HG03039 (cell line): ENCODE results near the gene ADGRL3.
"Not testable (repeated sequence)": the region's sequence is repeated elsewhere in the genome, so short reads cannot be mapped to it uniquely, and the experiment has no call there.

Source experiments
- ATAC-seq: cut with Tn5 transposase; IDR thresholded peaks from one replicate; pipeline ENCODE4 v1.9.1; 2021; ENCODE audit warnings: mild to moderate bottlenecking, moderate library complexity; ENCODE audit not compliant: unreplicated experiment

ADGRL3 gene

DNA sequence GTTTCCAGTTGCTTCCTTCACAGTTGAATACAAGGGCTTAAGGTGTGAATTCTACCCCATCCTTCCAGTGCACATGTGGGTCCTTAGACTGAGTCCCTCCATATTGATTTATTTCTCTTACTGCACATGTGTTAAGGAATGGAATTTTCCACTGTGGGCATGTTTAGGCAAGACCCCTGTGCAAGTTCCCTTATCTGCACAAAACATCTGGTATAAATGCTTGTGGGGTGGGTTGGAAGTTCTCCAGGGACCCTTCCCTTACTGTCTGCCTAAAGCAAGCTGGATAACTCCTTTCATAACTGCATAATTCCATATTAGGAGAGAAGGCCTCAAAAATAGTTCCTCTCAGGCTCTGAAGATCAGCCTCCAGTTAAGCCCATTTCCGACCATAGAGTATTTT, 570.9 kb downstream of the ADGRL3 start:
- no peak for ATAC-seq

DNA sequence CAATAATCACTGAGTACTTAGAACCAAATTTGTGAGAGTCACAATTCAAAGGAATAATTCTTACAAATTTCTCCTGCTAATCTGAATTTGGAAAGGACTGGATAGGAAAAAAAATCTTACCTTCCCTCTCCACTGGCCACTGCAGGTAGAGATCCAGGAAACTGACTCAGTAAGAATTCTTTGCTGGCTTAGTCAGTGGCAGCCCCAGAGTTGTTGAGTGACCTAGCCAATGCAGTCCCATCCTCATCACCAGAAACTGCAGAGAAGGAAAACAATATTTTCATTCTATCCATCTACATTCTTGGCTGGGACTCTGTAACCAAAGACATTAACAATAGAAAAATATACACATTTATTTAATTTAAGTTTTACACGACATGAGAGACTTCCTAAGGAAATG, 572.0 kb downstream of the ADGRL3 start:
- ATAC-seq: no peak

DNA sequence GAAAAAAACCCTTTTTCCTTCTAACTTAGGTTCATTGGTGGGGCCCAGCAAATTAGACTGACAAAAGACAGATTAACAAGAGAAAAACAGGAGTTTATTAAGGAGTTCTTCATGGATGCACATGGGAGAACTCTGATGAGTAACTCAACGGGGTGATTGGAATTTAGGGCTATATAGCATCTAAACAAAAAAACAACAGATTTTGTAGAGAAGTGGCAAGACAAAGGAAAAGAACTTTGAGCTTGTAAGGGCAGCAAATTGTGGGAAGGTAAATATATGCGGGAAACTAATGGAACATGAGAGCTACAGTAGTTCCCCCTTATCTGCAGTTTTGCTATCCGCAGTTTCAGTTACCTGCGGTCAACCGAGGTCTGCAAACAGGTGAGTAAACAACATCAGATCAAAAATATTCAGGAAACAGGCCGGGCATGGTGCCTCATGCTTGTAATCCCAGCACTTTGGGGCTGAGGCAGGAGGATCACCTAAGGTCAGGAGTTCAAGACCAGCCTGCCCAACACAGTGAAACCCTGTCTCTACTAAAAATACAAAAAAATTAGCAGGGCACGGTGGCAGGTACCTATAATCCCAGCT, 573.6 kb downstream of the ADGRL3 start:
- no peak for ATAC-seq

DNA sequence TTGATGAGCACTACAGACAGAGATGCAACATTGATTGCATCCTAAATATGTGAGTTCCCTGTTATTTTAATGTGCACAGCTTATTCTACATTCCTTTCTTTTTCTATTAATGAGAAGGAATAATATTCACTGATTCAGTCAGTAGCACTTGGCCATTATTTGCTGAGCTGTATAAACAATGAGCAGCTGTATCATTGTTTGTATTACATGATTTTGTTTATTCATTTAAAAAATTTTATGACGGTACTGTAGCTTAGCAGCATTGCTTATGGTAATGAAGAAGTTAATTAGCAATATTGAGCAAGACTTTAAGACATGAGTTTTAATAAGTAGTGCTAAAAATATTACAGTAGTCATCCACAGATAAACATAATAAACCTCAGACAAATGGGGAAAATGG, 582.0 kb downstream of the ADGRL3 start:
- ATAC-seq: no peak

DNA sequence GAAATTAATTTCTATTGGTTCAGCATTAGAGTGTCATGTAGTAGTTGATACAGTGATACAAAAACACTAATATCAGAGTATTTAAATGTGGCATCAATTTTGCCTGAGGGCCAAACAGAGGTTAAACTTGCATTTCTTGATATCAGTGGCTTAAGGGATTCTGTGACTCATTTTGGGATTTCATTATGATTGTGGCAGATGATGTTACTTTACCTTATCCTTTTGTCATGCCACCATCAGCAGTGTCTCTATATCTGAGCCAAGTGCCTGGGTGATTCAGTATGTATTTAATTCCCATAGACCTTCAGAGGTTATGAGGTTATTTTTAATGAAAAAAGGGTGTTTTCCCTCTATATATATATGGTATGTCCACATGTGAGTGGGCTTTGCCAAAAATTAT, 582.9 kb downstream of the ADGRL3 start:
- peak; percentile 86 for ATAC-seq

DNA sequence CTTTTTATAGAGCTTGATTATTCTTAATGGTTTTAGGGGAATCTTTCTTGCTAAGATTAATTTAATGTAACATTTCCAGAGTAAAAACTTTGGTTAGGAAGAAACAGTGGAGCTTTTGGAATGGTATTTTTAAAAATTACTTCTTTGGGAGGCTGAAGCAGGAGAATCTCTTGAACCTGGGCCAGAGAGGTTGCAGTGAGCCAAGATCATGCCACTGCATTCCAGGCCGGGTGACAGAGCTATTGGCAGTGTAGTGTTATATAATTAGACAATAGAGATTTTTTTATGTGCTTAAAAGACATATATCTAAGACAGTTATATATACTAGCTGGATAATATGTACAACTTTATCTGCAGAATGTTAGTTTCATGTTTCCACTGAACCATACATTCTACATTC, 585.6 kb downstream of the ADGRL3 start:
- no peak for ATAC-seq

DNA sequence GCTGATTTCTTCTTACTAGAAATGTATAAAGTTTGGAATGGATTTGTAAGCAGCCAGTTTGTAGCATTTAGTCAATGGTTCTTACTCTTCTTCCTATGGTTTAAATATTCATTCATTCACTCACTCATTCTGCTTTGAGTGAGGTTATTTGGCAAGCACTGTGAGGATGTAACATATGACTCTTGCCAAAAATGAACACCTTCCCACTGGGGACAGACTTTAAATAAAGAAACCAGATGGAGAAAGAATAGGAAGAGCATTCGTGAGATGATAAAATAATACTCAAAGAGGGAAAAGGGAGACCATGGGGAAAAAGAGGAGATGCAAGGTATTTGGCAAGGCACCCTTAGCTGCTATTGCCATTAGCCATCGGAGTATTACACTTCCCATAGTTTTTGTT, 586.1 kb downstream of the ADGRL3 start:
- no peak for ATAC-seq

DNA sequence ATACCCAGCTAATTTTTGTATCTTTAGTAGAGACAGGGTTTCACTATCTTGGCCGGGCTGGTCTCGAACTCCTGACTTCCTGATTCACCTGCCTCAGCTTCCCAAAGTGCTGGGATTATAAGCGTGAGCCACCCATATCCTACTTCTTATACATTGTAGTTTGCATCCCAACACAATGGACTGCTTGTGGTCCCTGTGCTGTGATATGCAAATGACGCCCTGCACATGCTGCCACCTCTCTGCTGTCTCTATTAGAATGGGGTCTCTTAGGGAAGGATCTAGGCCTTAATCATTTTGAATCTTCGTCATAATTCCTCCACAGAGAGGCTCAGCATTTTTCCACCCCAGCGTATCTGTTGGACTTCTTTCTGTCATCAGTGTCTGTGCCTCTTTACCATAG, 595.9 kb downstream of the ADGRL3 start:
- no peak for ATAC-seq

DNA sequence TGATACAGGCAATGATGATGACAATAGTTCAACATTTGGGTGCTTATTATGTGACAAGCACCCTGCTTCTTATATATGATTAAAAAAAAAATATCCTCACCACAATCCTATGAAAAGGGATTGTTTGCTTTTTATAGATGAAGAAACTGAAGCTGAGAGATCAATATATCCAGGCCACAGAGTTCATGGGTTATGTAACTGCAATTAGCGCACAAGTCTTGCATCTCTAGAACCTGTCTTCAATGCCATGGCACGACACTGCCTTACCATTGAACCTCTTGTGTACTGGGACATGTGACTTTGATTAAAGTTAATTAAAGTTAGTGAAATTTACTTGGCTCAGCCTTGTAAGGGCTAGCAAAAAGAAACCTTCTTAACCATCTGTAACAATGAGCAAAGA, 599.7 kb downstream of the ADGRL3 start:
- no peak for ATAC-seq

DNA sequence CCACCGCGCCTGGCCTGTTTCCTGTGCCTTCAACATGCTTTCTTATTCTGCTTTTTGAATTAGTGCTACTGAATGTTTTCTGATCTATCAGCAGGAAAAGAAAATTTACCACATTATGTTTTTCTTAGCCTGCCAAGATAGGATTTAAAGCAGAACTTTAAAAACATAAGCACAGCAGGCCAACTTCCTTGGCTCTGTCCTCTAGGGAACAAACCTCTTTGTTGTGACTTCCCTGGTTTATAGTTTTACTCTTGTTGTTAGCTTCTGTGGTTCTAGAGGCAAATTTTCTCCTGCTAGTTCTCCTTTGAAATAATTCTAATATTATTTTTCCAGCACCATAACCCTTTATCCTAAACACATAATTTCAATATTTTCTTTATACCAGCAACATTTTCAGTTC, 605.1 kb downstream of the ADGRL3 start:
- ATAC-seq: no peak

DNA sequence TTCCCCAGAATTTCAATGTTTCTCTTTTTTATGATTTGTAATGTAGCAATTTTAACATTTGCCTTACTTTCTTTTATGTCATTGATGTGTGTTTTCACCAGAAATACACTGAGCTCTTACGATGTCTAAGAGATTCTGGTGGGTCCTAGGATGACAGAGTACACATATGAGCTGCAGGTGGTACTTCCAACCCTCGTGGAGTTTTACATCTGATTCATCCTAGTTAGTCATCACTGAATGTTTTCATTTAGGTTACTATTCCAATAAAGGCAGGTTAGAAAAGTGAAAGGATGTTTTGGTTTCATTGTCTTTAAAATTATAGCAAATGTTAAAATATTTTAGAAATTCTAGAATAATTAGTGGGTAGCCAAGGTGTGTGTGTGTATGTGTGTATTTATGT, 605.9 kb downstream of the ADGRL3 start:
- no peak for ATAC-seq

DNA sequence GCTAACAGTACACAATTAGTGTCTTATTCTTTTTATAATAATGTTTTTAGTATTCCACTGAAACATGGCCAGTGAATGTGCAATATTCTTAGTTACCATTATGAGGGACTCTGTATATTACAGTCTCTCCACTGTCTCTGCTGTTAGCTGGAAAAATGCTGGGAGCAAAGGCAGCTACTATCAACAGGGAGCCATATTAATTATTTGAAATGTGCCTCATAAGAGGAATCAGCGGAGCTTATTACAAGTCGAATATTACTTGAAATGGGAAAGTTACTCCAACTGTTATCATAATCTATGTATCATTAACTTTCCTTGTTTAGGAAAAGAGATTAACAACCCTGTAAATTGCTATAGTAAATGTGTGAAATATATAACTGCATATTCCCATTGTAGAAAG, 612.0 kb downstream of the ADGRL3 start:
- no peak for ATAC-seq

DNA sequence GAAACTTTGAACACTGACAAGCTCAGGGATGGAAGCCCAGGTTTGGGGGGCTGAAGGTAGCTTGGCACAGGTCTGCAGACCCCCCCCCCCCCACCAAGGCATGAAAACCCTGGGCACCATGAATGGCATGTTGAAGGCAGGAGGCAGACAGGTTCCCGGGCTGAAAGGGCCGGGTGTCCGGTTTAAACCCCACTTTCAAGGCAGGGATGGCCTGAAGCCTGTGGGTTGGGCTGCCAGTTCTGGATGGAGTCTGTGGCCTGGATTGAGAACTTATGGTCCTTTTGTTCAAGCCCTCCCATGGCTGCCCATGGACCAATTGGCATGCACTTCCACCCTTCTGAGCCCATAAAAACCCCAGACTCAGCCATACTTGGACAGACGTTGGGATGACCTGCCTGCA, 616.9 kb downstream of the ADGRL3 start:
- no peak for ATAC-seq

DNA sequence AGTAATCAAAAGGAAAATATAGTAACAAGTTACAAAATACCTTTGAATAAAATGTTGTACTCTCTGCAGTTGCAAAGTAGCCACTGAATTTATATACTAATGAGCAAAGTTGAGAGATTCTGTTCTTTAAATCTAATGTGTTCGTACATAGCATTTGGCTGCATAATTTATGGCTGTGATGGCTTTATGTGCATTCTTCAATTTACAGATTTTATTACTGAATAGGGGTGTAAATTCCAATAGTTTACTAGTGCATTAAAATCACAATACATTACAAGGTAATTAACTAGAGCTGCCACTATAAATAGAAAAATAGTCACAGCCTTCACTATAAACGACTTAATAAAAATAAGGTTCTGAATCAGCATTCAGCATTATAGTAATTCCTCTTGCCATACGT, 620.0 kb downstream of the ADGRL3 start:
- no peak for ATAC-seq

DNA sequence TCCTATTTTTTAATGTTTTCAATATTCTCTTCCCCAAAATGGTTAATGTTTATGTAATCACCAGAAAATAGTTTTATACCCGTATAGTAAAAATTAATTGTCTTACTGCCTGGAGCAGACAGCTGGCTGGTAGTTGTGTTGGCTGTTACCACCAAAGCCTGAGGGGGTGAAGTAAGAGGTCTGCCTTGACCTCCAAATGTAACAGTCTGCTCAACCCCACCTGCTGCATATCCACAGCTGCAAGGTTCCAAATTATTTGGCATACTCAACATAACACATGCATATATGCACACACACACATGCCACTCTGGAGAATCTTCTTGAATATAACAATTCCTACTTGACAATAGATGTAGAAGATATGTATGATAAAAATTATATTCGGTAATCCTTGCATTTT, 624.3 kb downstream of the ADGRL3 start:
- ATAC-seq: no peak

DNA sequence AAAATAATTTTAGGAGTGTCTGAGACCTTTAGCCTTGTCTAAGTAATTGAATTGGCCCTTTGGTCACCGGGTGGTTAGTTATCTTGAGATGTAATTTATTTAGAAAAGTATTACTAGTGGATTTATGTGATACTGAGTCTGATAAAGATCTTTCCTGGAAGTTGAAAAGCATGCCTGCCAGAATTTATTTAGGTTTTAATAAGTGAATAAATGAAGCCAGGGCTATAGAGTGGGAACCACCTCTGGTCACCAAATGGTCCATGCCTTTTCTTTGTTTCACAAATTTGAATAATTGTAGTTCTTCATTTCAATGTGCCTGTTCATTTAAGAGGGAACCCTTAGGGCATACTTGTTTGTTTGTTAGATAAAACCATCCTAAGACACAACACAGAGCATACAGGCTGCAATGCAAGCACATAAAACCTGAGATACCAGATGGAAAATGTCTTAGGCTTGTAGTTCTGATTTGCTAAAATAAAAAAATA, 627.8 kb downstream of the ADGRL3 start:
- no peak for ATAC-seq

DNA sequence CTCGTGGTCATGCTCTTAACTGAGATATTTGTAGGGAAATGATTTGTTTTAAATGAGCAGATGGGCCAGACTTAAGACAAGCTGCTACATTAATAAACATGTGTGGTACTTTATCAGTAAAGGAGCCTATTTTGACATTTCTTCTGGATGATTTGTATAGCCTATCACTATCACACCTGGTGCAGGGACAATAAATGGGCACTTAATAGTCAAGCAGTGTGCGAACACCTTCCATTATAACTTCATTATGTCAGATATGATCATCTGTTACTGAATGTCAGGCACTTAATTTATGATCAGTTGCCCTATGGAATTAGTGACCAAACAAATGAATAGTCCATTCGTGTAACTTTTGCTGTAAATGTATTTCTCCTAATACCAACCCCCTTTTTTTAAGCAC, 628.8 kb downstream of the ADGRL3 start:
- no peak for ATAC-seq

DNA sequence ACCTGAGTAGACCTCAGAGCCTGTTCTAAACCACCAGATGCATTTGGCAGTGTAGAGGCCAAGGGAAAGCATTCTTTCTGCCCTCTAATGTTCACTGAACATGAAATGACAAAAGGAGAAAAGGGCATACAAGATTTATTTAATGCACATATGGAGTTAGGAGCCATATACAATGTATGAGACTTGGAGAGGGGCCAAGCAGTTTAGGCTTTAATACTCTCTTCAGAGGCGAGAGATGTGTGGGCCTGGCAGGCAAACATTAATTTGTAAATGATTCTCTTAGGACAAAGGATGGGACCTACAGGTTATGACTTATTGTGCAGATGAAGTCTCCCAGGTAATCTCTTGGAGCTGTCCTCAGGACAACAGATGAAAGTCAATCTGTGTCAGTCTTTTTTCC, 631.9 kb downstream of the ADGRL3 start:
- no peak for ATAC-seq

DNA sequence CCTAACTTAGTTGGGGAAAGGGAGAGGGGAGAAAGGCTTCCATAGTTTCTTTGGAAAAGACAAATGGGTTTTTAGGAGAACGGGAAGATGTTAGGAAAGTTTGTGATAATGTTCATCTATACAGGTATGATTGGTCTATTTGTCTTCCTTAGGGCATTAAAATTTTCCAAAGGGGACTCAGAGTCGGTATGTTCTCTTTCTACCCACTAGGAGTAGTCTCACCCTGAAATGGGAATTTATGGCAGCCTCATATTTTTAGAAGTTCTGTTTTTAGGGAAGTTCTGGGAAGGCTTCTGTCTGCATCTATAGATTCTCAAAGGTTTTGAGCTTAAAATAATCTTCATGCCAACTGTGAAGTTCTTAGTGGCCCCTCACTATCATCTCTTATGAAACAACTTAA, 637.3 kb downstream of the ADGRL3 start:
- no peak for ATAC-seq

DNA sequence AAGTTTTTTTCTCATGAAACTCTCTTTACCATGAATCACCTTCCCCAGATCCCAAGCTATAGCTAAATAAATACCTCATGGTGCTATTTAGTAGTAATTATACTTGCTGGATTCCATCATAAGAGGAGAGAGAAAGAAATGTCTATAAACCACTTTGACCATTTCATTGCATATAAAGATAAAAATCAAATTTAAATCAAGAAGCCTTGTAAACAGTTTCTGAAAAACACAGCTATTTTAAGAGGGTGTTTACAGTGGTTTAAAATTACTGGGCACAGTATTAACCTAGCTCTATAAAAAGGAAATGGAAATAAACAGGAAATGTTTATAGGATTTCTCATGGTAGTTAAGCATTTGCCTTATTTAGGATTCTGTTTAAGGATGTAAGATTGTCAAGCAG, 637.9 kb downstream of the ADGRL3 start:
- ATAC-seq: no peak

DNA sequence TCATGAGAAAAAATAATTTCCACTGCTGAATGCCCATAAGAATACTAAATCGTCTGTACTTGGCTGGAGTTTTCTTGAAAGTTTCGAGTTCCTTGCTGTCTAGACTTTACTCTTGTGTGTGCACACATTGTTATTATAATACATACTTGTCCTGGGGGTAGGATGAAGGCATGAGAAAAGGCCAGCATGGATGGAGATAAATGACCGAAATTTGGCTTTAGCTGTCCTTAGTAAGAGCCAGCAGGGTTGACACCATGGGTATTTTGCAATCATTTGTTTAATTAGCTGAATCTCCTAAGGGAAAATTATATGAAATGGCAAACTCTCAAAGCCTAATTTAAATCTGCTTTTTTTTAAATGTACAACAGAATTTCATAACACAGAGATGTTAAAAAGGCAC, 641.6 kb downstream of the ADGRL3 start:
- ATAC-seq: no peak

DNA sequence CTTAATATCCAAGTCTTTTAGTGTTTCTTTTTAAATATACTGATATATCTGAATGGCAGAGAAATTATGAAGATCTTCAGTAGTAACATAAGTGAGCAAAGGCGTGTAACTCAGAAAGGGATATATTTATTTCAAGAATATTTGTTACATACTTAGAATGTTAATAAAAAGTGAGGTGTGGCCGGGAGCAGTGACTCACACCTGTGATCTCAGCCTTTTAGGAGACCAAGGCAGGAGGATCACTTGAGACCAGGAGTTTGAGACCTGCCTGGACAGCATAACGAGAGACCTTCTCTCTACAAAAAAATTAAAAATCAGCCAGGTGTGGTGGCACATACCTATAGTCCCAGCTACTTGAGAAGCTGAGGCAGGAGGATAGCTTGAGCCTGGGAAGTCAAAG, 651.0 kb downstream of the ADGRL3 start:
- no peak for ATAC-seq

DNA sequence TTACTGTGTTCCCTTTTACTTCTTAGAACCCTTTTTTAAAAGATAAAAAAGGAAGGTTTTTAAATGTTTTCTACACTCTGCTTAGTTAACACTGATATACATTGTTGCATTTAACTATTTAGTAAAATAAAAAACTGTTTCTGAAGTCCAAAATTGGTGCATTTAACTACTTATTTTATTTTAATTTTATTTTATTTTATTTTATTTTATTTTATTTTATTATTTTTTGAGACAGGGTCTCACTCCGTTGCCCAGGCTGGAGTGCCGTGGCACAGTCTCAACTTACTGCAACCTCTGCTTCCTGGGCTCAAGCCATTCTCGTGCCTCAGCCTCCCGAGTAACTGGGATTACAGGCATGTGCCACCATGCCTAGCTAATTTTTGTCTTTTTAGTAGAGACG, 652.0 kb downstream of the ADGRL3 start:
- ATAC-seq: not testable (repeated sequence)

DNA sequence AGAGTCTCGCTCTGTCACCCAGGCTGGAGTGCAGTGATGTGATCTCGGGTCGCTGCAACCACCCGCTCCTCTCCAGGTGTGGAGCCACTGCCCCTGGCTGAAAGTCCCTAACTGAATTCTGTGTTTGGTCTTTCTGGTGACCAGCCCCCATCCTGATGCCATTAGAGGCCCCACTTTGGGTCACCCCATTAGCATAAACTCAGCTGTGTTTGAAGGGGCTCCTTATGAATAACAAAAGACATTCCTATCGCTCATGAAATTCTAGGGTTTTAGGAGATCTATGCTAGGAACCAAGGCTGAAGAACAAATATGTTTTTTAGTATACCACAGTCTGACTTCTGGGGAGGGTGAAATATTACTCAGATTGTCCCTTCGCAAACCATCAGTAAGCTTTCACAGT, 652.9 kb downstream of the ADGRL3 start:
- no peak for ATAC-seq
